ENCODE results near the gene HAUS2.

HAUS2 gene

GRCh38 chr15:42611532-42611931 is 62.9 kb downstream of the HAUS2 start:
- DNase-seq, result no peak

GRCh38 chr15:42612367-42612912 is 63.8 kb downstream of the HAUS2 start:
- DNase-seq, result no peak

GRCh38 chr15:42616107-42616506 is 67.5 kb downstream of the HAUS2 start:
- no peak for DNase-seq
